DMS153 treated with DMSO at 0.1 percent for 48 hours (cell line): Measurements from ENCODE around the gene DNAJB5.
A peak's percentile ranks its signal among the peaks of the same experiment; 100 is the strongest.

ENCODE experiments used
- DNase-seq: peaks from one replicate; lab custom pipeline; 2025; ENCODE audit not compliant: unreplicated experiment; lab: John Stamatoyannopoulos, UW

DNAJB5 gene

DNA sequence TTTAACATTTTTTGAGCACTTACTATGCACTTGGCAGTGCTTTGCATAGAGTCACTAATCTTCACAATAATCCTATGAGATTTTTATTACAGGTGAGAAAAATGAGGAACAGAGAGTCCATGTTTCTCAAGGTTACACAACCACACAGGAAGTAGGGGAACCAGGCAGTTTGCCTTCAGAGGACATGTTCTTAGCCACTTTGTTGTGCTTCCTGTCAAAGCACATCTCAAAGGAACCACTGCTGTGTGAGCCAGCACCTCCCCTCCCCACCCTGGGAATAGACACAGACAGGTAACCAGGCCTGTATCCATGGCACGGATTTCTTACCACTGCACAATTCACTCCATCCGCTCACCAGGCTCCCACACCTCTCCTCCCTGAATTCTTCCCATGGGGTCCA lies 6.3 kb upstream of the DNAJB5 start:
- DNase-seq: no peak

DNA sequence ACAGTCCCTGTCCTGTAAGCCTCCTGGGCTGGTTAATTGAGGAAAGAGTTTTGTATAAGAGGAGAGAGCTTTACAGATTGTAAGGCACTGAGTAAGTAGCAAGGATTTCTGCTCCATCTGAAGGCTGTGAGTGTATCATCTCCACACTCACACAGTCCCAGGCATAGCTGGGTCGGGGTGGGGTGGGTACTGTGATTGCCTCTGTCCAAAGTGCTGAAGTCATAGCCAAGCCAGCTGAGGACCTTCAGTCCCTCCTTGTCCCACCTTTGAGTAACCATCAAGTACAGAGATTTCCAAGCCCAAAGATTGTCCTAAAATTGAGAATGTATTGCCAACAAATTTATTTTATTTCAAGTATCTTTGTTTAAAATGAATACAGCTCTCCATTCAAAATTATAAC lies 5.5 kb upstream of the DNAJB5 start:
- no peak for DNase-seq

DNA sequence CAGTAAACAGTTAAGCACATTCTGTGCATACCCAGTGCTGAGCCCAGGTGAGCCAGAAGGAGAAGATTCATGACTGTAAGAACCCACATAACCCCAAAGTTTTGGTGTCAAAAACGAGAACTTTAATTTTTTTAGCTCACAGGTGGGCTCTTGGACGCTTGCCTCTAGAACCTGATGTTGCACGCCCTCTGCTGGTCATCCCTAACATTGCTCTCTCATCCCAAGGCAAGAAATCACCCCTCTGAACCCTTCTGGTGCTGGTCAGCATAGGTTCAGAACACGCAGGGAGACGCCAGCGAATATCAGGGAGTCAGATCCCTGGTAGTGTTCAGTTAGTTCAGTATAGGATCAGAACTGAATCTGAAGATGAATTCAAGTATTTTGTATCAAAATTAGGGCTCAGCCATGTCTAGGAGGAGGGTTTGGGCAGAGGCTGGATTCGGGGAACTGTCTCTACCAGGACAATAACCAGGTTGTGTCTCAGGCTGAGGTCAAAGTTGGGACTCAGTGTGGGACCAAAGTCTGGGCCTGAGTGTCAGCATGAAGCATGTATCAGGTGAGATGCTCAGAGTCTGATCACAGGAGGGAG lies 4.1 kb upstream of the DNAJB5 start:
- DNase-seq: peak; percentile 16

DNA sequence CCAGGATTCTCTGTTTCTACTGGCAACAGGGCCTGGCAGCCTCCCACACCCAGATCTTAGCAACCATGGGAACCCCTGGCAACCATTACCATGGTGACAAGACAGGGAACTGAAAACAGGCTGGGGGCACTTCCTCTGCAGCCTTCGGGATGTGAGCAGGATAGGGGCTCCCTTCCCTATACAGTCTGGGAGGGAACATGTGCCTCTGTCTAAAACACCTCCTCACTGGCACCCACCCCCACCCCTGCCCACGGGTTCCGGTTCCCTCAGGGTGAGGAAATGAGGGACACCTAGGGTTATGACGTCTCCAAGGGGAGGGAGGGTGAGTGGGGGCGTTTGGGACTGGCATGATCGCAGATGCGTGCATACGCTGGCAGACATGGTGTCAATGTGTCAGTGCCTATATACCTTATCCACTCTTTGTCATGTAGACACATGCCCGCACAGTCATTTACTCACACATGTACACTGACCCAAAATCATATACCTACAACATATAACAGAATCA lies 3.0 kb upstream of the DNAJB5 start:
- peak; percentile 48 for DNase-seq

DNA sequence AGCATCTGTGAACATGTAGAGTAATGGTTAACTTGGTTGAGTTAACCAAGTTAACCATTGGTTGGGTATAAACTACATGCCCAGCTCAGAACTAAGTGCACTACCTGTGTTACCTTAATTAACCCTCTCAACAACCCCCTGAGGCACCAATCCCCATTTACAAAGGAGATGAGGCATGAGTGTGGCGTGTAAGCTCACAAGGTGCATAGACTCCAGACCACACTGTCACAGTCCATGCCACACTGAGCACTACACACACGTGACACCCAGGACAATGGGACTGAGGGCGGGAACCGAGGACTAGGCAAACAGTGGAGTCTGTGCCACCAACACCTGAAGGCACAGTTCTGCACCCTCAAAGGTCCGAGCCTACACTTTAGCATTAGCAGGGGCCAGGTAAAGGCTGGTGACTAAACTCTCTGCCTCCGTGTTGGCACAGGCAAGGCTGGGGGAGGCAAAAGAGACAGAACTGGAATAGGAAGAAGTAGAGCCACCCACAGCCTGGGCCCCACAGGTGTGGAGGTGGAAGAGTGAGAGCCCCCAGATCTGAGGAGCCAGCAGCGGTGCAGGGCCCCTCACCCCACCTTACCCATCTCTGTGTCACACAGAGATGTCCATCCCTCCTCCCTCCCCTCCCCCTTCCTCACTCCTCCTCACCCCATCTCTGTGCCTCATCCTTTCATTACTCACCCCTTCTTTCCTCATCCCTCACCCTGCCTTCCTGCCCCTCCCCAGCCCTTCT lies 2.2 kb upstream of the DNAJB5 start:
- DNase-seq: peak; percentile 31

DNA sequence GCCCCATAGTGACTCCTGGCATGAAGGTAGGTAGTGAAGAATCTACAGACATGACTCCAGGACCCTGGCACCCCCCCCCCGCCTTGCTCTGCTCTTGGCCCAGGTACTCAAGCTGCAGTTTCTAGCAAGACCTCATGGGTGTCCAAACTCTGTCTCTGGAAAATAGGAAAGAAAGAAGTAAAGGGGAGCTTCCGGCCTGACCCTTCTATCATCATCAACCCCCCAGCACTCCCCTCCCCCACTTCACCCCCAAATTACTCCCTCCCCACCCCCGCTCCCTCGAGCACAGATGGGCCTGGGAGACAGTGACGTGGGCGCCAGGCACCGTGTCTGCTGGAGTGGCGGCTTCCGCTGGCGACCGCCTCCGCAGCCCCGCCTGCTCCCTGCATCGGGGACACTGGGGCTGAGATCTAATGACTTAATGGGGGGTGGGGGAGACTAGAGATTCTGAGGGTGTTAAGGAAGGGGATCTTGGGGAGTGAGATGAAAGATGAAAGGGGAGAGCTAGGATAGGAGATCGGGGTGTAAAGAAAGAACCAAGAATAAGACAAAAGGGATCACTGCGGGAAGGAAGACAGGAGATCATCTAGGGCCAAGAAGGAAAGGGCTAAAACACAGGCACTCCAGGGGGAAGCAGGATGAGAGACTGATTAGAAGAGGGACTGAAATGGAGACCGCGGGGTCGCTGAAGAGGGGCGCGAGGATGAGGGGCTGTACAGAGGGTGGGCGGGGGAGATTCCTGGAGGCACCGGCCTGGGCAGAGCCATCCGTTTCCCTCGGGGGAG lies 1.1 kb upstream of the DNAJB5 start:
- peak; percentile 49 for DNase-seq

DNA sequence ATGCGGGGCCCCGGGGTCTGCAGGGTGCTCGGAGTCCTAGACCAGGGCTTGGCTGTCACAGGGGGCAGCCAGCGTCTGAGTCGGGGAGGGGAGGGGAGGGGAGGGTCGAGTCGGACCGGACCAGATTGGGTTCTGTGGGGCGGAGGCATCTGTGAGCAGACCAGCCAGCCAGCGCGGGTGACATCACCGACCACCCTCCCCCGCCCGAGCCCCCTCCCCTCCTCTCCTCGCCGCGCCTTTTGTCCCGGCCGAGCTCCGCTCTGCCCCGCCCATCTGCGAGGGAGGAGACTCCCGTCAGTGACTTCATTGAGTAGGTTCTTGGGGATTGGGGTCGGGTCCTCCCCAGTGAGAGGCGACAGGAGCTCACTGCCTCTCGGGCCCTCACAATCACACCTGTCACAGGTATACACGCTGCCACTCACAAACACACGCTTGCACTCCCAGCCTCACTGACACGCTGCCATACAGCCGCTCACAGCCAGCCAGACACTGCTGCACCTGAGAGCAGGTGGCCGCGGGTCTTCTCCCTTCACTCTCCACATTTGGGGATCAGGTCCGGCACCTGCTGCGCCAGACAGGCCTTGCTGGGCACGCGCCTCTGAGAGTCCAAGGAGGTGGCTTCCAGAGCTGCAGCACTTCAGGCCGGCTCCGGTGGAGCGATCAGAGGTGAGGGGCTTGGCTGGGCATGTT lies 546 bp downstream of the DNAJB5 start:
- DNase-seq: peak; percentile 5

DNA sequence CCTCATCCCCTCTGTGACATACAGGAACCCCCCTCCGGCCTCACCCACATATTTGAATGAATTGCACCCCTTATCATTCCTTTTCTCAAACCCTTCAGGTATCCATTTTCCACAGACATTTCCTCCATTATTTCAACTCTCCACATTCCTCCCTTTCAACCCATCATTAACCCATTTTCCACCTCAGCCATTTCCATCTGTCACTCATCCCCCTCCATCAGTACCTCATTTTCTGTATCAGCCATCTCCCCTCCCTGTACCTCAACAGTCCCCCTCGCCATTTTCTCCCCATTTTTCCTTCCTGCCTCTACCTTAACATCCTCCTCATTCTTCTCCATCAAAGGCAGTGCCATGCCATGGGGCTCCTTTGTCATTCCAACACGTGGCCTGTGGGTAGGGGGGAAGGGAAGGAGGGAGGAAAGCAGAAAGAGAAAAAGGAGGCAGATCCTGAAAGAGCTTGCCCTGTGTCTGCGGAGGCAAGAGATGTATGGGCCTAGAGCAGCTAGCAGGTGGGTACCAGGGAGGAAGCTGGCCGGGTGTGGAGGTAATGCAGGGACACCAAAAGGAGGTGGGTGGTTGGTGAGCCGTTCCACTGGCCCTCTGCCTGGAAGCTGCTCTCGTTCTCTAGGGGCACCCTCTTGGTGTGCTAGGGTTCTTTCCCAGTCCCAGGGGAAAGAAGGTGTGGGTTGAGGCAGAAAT lies 1.5 kb downstream of the DNAJB5 start:
- DNase-seq: no peak

DNA sequence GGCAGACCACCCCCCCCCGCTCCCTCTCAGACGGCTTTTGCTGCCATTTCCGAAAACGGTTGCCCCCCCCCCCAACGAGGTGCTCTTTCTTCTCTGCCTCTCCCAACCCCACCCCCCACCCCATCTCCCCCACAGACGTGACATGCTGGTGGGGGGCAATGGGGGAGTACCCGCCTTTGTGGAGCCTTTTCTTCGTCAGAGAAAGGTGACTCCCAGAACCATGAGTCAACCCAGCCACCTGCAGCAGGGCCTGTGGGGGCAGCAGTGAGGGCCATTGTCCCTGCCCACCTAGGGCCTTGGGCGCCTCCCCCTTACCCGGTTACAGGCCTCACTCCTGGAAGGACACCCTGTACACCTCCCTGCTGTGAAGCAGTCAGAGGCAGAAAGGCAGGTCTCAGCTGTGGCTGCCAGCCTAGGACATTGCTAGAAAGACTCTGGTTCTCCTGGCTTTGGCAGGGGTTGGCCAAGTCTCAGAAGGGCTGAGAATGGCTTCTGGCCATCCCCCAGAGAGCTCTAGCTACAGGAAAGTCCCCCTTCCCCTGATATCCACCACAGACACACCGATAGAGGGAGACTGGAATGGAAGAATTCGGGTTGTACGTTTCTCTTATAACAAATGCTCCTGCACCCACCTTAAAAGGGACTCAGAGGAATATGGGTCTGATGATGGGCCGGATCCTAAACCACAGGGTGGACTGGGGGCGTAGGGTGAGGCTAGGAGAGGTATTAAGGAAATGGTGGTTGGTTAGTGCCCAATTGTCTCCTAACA lies 2.2 kb downstream of the DNAJB5 start:
- no peak for DNase-seq

DNA sequence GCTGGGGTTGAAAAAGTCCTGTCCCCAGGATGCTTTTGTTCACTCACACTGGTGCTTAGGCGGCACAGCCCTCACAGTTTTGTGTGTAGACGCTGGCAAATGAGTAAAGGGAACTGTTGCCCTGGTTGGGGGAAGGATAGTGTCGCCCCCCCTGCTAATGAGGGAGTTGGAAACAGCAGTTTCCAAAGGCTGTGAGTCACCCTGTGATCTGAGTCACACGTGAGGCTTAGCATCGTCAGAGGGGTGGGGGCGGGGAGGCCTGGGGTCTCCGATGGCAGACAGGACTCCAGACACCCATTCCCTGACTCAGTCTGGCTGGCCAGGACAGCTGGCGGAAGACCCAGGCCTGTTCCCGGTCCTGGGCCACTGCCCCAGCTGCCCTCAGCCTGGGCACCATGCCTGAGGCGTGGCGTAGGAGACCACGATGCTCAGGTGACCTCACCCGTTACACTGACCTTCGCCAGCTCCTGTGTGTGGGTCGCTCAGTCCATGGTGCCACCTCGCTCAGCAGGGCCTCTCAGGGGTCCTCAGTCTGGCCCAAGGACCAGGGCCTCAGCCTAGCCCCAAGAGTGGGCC lies 2.9 kb downstream of the DNAJB5 start:
- DNase-seq: no peak

DNA sequence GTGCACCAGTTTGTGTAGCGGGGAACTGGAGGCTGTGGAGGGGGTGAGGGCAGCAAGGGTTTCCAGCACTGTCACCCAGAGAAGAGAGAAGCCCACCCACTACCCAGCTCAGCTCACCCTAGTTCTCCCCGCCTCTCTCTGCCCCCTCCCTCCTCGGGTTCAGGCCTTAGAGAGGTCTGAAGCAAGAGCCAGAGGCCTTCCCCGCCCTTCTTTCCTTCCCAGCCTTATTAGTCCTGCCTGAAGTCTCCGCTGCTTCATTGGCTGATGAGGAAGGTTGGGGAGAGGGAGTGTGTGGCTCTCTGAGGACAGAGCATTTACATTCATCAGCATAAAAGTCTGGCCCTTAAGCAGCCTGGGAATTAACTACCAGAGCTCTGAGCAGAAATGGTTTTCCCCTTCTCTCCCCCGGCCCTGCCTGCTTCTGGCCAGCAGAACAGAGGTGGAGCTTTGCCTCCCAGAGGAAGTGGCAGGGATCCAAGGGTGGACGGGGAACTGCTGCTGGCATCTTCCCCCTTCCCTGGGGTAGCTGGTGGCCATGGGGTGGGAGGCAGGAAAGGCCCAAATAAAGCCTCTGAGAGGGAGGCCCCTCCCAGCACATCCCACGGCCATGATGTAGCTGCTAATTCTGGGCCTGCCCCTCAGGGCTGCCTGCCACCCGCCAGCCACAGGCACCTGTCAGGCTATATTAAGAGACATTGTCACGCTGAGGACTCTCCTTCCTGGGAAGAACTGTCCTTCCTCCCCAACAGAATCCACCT lies 4.1 kb downstream of the DNAJB5 start:
- DNase-seq: no peak

DNA sequence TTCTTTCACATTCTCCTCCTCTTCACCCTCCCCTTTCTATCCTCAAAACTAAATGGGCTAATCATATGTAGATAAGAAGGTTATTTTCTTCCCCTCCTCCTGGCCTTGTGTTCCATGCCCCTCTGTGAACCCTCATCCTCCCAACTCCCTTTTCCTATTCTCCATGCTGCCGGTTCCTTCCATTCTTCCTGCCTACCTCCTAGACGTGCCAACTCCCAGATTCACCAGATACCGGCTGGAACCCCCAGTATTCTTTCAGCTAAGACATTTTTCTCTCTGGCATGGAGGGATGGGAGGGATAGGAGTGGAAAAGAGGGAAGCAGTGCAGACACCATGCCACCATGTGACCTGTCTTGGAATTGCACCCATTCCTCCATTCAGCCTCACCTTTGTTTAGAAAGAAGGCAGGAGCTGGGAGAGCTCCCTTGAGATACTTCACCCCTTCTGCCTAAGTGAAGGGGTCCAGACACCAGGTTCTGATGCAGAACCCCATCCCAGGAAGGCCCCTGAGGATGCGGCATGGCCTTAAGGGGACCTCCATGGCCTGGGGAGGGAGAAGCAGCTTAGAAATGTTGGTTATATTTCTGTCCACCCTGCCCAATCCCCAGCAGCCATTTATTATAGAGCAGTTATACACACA lies 4.8 kb downstream of the DNAJB5 start:
- DNase-seq: peak; percentile 28

DNA sequence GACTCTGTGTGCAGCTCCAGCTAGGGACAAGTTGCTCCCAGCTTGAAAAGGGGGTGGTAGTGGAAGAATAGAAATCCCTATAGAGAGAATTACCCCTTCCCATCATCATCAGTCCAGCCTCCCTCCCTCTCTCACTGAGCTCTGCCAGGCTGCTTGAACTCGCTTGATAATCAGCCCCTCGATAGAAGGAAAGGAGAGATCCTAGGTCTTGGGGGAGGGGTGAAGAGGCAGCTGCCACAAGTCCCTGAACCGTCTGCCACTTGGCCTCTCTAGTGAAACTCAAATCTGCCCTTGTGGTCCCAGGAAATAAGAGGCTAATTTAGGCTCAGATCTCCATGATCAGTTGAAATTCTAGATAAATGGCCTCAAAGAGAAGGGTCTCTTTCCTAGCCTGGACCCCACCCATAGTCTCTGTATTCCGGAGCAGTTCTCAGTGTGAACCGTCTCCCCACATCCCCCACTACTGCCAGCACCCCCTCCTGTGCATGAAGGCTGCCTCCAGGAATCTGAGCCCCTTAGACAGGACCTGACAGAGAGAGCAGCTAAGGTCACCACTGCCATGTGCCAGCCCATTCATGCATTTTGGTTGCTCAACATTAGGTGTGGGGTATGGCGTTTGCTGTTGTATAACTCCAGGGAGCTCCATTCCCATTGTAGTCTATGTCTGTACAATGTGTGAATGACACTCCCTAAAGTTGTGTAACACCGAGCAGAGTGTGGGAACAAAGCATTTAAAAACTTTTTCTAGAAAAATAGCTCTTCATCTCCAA lies 5.5 kb downstream of the DNAJB5 start:
- DNase-seq: no peak

DNA sequence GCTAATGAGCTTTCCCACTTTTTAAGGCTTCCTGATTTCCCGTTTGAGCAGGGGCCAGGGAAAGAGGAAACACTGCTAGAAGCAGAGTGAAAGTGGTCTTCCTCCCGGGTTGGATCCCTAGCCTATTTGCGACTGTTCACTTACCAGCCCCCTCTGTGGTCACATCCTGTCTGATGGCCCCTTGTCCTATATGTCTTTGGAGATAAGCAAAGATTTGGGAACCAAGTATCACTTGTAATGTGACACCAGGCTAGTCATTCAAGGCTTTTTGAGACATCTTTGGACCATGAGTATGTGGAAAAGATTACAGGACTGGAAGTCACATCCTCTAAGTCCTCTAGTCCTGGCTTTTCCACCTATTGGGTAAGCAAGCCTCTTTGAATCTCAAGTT lies 6.1 kb downstream of the DNAJB5 start:
- no peak for DNase-seq

DNA sequence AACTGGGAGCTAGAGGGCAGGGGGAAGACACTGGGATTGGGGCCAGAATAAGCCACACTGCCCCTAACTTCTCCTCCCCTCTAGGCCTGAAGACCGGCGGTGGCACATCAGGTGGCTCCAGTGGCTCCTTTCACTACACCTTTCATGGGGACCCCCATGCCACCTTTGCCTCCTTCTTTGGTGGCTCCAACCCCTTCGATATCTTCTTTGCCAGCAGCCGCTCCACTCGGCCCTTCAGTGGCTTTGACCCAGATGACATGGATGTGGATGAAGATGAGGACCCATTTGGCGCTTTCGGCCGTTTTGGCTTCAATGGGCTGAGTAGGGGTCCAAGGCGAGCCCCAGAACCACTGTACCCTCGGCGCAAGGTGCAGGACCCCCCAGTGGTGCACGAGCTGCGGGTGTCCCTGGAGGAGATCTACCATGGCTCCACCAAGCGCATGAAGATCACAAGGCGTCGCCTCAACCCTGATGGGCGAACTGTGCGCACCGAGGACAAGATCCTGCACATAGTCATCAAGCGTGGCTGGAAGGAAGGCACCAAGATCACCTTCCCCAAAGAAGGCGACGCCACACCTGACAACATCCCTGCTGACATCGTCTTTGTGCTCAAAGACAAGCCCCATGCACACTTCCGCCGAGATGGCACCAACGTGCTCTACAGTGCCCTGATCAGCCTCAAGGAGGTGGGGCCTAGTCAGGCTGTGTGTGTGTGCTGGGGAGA lies 6.8 kb downstream of the DNAJB5 start:
- DNase-seq: no peak

DNA sequence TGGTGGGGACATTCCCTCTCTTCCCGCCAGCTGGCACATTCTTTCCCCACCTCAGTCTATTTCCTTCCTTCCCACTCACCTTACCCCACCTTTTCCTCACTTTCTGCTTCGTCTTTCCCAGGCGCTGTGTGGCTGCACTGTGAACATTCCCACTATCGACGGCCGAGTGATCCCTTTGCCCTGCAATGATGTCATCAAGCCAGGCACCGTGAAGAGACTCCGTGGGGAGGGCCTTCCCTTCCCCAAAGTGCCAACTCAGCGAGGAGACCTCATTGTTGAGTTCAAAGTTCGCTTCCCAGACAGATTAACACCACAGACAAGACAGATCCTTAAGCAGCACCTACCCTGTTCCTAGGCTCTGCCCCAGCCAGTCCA lies 7.3 kb downstream of the DNAJB5 start:
- no peak for DNase-seq

DNA sequence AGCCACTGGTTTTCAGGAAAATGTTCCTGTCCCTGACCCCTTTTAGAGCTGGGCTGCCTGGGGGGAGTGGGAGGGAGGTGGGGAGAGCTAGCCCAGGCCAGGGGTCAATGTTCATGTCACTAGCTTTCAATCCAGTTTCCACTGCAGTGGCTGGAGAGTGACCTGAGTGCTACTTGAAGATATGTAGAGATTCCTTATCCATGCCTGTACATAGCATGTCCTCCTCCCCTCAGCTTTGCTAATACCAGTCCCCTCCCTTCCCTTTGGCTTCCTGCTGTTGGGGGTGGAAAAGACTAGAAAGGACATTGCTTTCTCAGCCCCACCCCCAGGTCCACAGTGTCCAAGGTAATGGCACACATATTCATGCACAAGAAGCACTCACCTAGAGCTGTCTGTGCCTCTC lies 7.8 kb downstream of the DNAJB5 start:
- DNase-seq: no peak
